Right renal pelvis (tissue), 4 donors: Measurements from ENCODE around the gene RNF19B. TPM values are rescaled to one million over a fixed set of nuclear protein-coding genes. Genes with fewer than 3 reads are reported as not detected.

Experiments
- DNase-seq, 4 donors: peaks; one replicate each; pipeline ENCODE4 v3.0.0-alpha.2; 2013; ENCODE audit warnings: low read depth in 4 of 4, low spot score in 3 of 4, missing footprints in 1 of 4
- polyA plus RNA-seq, 4 donors: library from polyadenylated mRNA; unstranded; fragments of 120-200 nt; gene quantifications; one replicate each; pipeline ENCODE4 v1.2.1, GENCODE V29; 2013; ENCODE audit not compliant: insufficient read length in 4 of 4

RNF19B gene
- polyA plus RNA-seq, 4 donors: 17.6 to 19.5 (median 18.7) TPM

GRCh38 chr1:32969566-32969965 is 5.0 kb upstream of the RNF19B start:
- no peak for DNase-seq

GRCh38 chr1:32967888-32968568 is 3.4 kb upstream of the RNF19B start:
- no peak for DNase-seq

- DNase-seq: no peak
Measured at GRCh38 chr1:32966900-32967299, 2.3 kb upstream of the RNF19B start.

- no peak for DNase-seq
Measured at GRCh38 chr1:32965251-32965747, 690 bp upstream of the RNF19B start.

GRCh38 chr1:32963746-32964460 is 706 bp downstream of the RNF19B start:
- DNase-seq: no peak

GRCh38 chr1:32962248-32962896 is 2.2 kb downstream of the RNF19B start:
- DNase-seq: no peak

- DNase-seq: no peak
Measured at GRCh38 chr1:32960819-32961355, 3.7 kb downstream of the RNF19B start.

- no peak for DNase-seq
Measured at GRCh38 chr1:32960342-32960741, 4.3 kb downstream of the RNF19B start.

GRCh38 chr1:32958827-32959226 is 5.8 kb downstream of the RNF19B start:
- DNase-seq: no peak

- DNase-seq: no peak
Measured at GRCh38 chr1:32957017-32957416, 7.6 kb downstream of the RNF19B start.

- DNase-seq: no peak
Measured at GRCh38 chr1:32954168-32954567, 10.4 kb downstream of the RNF19B start.

GRCh38 chr1:32953495-32953894 is 11.1 kb downstream of the RNF19B start:
- no peak for DNase-seq

GRCh38 chr1:32949519-32949918 is 15.1 kb downstream of the RNF19B start:
- no peak for DNase-seq

- DNase-seq: no peak
Measured at GRCh38 chr1:32948905-32949304, 15.7 kb downstream of the RNF19B start.

GRCh38 chr1:32948390-32948722 is 16.3 kb downstream of the RNF19B start:
- no peak for DNase-seq

GRCh38 chr1:32947669-32948389 is 16.8 kb downstream of the RNF19B start:
- no peak for DNase-seq

- DNase-seq: no peak
Measured at GRCh38 chr1:32946413-32946812, 18.2 kb downstream of the RNF19B start.

- DNase-seq: no peak
Measured at GRCh38 chr1:32944180-32944579, 20.4 kb downstream of the RNF19B start.

- no peak for DNase-seq
Measured at GRCh38 chr1:32939655-32940371, 24.8 kb downstream of the RNF19B start.

- no peak for DNase-seq
Measured at GRCh38 chr1:32937061-32937460, 27.5 kb downstream of the RNF19B start.
